ENCODE results near the gene UBE2D2.

Gene UBE2D2

DNA sequence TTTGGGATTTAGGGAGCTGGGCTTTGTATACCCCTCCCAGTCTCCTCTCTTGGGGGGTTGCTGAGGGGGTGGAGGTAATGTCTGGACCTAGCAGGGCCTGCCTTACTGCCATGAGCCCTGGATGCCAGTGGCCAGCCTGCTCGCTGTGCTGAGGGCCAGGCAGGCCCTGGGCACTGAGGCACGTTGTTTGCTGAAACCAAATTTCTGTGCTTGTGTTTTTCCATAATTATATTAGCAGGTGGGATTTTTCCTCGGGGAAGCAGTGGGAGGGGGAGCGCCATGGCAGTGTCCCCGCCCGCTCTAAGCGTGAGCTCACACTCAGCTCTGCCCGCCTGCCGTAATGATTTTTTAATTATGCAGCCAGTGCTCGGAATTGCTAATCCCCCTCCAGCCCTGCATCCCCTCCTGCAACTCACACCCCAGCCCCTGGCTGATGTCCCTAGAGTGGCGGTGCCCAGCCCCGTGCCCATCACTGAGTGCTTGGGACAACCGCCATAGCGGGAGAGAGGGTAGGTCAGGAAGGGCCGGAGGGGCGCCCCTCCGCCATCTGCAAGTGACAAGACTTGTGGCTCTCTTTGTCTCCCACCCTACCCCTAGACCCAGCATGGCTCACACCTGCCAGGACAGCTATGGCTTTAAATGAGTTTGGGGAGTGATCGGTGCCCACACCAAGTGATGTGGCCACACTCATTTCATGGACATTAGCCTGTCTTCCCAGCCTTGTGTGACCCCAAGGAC is 108.0 kb downstream of the UBE2D2 start:
- no peaks in the 10 kb centered on the region for H3K36me3 ChIP-seq
- peak overlapping the region; percentile 94 for H3K9ac ChIP-seq
- peaks cover 64% of the 10 kb centered on the region for H4K20me1 ChIP-seq
- H3K27ac ChIP-seq: peak overlapping the region; percentile 99
- H3K4me3 ChIP-seq: peak overlapping the region; percentile 71
- H3K9me3 ChIP-seq: no peaks in the 10 kb centered on the region
- peak overlapping the region; percentile 93 for H3K4me2 ChIP-seq
- H3K4me1 ChIP-seq: peaks cover 100% of the 10 kb centered on the region
- H3K27me3 ChIP-seq: no peaks in the 10 kb centered on the region
- TF ChIP-seq Cebpa-rat (IDR thresholded peaks at IDR 0.05): no peak

- peak overlapping the region; percentile 99 for H3K27ac ChIP-seq
- peaks cover 100% of the 10 kb centered on the region for H3K4me1 ChIP-seq
- H3K4me3 ChIP-seq: peak overlapping the region; percentile 71
- peaks cover 64% of the 10 kb centered on the region for H4K20me1 ChIP-seq
- peak overlapping the region; percentile 94 for H3K9ac ChIP-seq
- no peak for TF ChIP-seq Cebpa-rat (IDR thresholded peaks at IDR 0.05)
- no peaks in the 10 kb centered on the region for H3K27me3 ChIP-seq
- peak overlapping the region; percentile 93 for H3K4me2 ChIP-seq
- H3K9me3 ChIP-seq: no peaks in the 10 kb centered on the region
- H3K36me3 ChIP-seq: no peaks in the 10 kb centered on the region
Measured at GRCh38 chr5:139669662-139670368, 108.7 kb downstream of the UBE2D2 start.

GRCh38 chr5:139670369-139671095 is 109.4 kb downstream of the UBE2D2 start:
- Histone ChIP-seq H3K27me3 (no peaks in the 10 kb centered on the region), H3K27ac (peak overlapping the region; percentile 99), H3K4me2 (peak overlapping the region; percentile 93), H3K36me3 (no peaks in the 10 kb centered on the region), H3K9me3 (no peaks in the 10 kb centered on the region), H3K4me3 (peak overlapping the region; percentile 71), H3K9ac (peak overlapping the region; percentile 94), H4K20me1 (peaks cover 64% of the 10 kb centered on the region), H3K4me1 (peaks cover 100% of the 10 kb centered on the region)
- no peak for TF ChIP-seq Cebpa-rat (IDR thresholded peaks at IDR 0.05)

- Histone ChIP-seq H3K9ac (peak overlapping the region; percentile 94), H3K36me3 (no peaks in the 10 kb centered on the region), H3K27ac (peak overlapping the region; percentile 99), H4K20me1 (peaks cover 60% of the 10 kb centered on the region), H3K27me3 (no peaks in the 10 kb centered on the region), H3K4me1 (peaks cover 97% of the 10 kb centered on the region), H3K4me3 (peak overlapping the region; percentile 71), H3K9me3 (no peaks in the 10 kb centered on the region), H3K4me2 (peak overlapping the region; percentile 93)
- TF ChIP-seq Cebpa-rat (IDR thresholded peaks at IDR 0.05): no peak
Measured at GRCh38 chr5:139671096-139671841, 110.1 kb downstream of the UBE2D2 start.

GRCh38 chr5:139675213-139675612 is 114.1 kb downstream of the UBE2D2 start:
- Histone ChIP-seq H3K27ac (peak overlapping the region; percentile 99), H3K36me3 (peaks cover 11% of the 10 kb centered on the region), H3K4me1 (peaks cover 95% of the 10 kb centered on the region), H3K4me3 (no peak overlapping the region), H3K9ac (peak overlapping the region; percentile 63), H3K4me2 (peak overlapping the region; percentile 93), H3K9me3 (no peaks in the 10 kb centered on the region), H3K27me3 (no peaks in the 10 kb centered on the region), H4K20me1 (peaks cover 82% of the 10 kb centered on the region)
- no peak for TF ChIP-seq Cebpa-rat (IDR thresholded peaks at IDR 0.05)

DNA sequence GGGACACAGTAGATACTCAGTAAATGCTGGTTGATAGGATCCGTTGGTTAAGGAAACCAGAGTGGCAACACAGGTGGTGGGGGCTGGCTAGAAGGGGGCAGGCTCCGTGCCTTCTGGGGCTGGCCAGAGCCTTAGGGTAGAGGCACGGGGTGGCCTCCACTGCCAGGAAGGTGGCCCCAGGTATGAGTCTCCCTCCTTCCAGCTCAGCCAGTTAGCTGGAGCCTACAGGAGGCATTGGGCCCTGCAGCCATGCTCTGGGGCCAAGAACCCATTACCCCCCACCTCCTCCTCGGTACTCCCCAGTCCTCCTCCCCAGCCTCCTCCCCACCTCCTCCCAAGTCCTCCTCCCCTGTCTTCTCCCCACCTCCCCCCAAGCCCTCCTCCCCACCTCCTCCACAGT is 114.7 kb downstream of the UBE2D2 start:
- peaks cover 95% of the 10 kb centered on the region for H3K4me1 ChIP-seq

GRCh38 chr5:139676406-139676805 is 115.3 kb downstream of the UBE2D2 start:
- no peak for TF ChIP-seq Cebpa-rat (IDR thresholded peaks at IDR 0.05)

More for the DNA sequence above, 114.7 kb downstream of the UBE2D2 start:
- no peak for TF ChIP-seq Cebpa-rat (IDR thresholded peaks at IDR 0.05)
- H3K4me3 ChIP-seq: no peak overlapping the region
- peaks cover 88% of the 10 kb centered on the region for H4K20me1 ChIP-seq
- H3K27ac ChIP-seq: peak overlapping the region; percentile 99
- peak overlapping the region; percentile 63; the same call in 1 of the 2 replicates for H3K9ac ChIP-seq
- peaks cover 17% of the 10 kb centered on the region for H3K36me3 ChIP-seq
- H3K9me3 ChIP-seq: no peaks in the 10 kb centered on the region
- H3K27me3 ChIP-seq: no peaks in the 10 kb centered on the region
- peak overlapping the region; percentile 93 for H3K4me2 ChIP-seq

GRCh38 chr5:139676951-139677735 is 116.0 kb downstream of the UBE2D2 start:
- H4K20me1 ChIP-seq: peaks cover 91% of the 10 kb centered on the region
- H3K9ac ChIP-seq: peak overlapping the region; percentile 50; the same call in 1 of the 2 replicates
- H3K27ac ChIP-seq: peak overlapping the region; percentile 78
- H3K4me1 ChIP-seq: peaks cover 95% of the 10 kb centered on the region
- peak overlapping the region; percentile 80 for H3K4me2 ChIP-seq
- TF ChIP-seq Cebpa-rat (IDR thresholded peaks at IDR 0.05): no peak
- no peak overlapping the region for H3K4me3 ChIP-seq
- no peaks in the 10 kb centered on the region for H3K27me3 ChIP-seq
- H3K9me3 ChIP-seq: no peaks in the 10 kb centered on the region
- H3K36me3 ChIP-seq: peaks cover 29% of the 10 kb centered on the region

More at GRCh38 chr5:139676406-139676805, 115.3 kb downstream of the UBE2D2 start:
- Histone ChIP-seq H3K4me1 (peaks cover 95% of the 10 kb centered on the region), H3K9me3 (no peaks in the 10 kb centered on the region), H3K4me3 (no peak overlapping the region), H3K9ac (no peak overlapping the region), H3K36me3 (peaks cover 23% of the 10 kb centered on the region), H3K27ac (peak overlapping the region; percentile 78; the same call in 1 of the 2 replicates), H3K4me2 (peak overlapping the region; percentile 80), H3K27me3 (no peaks in the 10 kb centered on the region), H4K20me1 (peaks cover 93% of the 10 kb centered on the region)
